ENCODE results near the gene NIPAL1.
"Not testable (repeated sequence)": the region's sequence is repeated elsewhere in the genome, so short reads cannot be mapped to it uniquely, and the experiment has no call there.

Gene NIPAL1

GRCh38 chr4:48016141-48017107 lies at the start of gene NIPAL1, which contains the start of gene CNGA1:
TSS of gene NIPAL1 (plus strand) at chr4:48016772. CDS start at chr4:48016840, 68 bp downstream.
TSS of gene CNGA1 (minus strand) at chr4:48016681. CDS start at chr4:47952689, 63,992 bp downstream.
- no peak for FAIRE-seq

GRCh38 chr4:47968847-47969246 lies 47.7 kb upstream of the NIPAL1 start:
- no peak for FAIRE-seq

GRCh38 chr4:47972181-47972580 lies 44.4 kb upstream of the NIPAL1 start:
- no peak for FAIRE-seq

- FAIRE-seq = no peak
Observed at GRCh38 chr4:47972721-47973120, 43.9 kb upstream of the NIPAL1 start.

GRCh38 chr4:47974566-47974965 lies 42.0 kb upstream of the NIPAL1 start:
- peak; percentile 58 for FAIRE-seq

GRCh38 chr4:47990145-47990544 lies 26.4 kb upstream of the NIPAL1 start:
- no peak for FAIRE-seq

GRCh38 chr4:47992475-47992874 lies 24.1 kb upstream of the NIPAL1 start:
- FAIRE-seq = not testable (repeated sequence)

GRCh38 chr4:47996021-47996420 lies 20.6 kb upstream of the NIPAL1 start:
- no peak for FAIRE-seq

GRCh38 chr4:48002267-48002666 lies 14.3 kb upstream of the NIPAL1 start:
- no peak for FAIRE-seq

- FAIRE-seq = not testable (repeated sequence)
Observed at GRCh38 chr4:48003568-48003967, 13.0 kb upstream of the NIPAL1 start.

GRCh38 chr4:48005781-48006180 lies 10.8 kb upstream of the NIPAL1 start:
- FAIRE-seq = no peak

- peak; percentile 21 for FAIRE-seq
Observed at GRCh38 chr4:48008021-48008596, 8.5 kb upstream of the NIPAL1 start.

- FAIRE-seq = not testable (repeated sequence)
Observed at GRCh38 chr4:48010906-48011305, 5.7 kb upstream of the NIPAL1 start.

GRCh38 chr4:48011722-48012121 lies 4.8 kb upstream of the NIPAL1 start:
- FAIRE-seq = no peak

- no peak for FAIRE-seq
Observed at GRCh38 chr4:48012824-48013223, 3.7 kb upstream of the NIPAL1 start.

- FAIRE-seq = no peak
Observed at GRCh38 chr4:48015216-48015615, 1.4 kb upstream of the NIPAL1 start.

- FAIRE-seq = no peak
Observed at GRCh38 chr4:48015678-48016077, 894 bp upstream of the NIPAL1 start.

GRCh38 chr4:48017108-48017571 lies 568 bp downstream of the NIPAL1 start:
- no peak for FAIRE-seq

- no peak for FAIRE-seq
Observed at GRCh38 chr4:48018112-48018511, 1.5 kb downstream of the NIPAL1 start.

- FAIRE-seq = no peak
Observed at GRCh38 chr4:48021100-48021499, 4.5 kb downstream of the NIPAL1 start.

- no peak for FAIRE-seq
Observed at GRCh38 chr4:48022192-48022799, 5.7 kb downstream of the NIPAL1 start.

GRCh38 chr4:48024522-48024921 lies 8.0 kb downstream of the NIPAL1 start:
- FAIRE-seq = no peak

GRCh38 chr4:48025005-48025404 lies 8.4 kb downstream of the NIPAL1 start:
- no peak for FAIRE-seq
